Glomerular endothelial cell (primary cell): Measurements from ENCODE around the gene THBS4. TPM values are rescaled to one million over a fixed set of nuclear protein-coding genes. Genes with fewer than 3 reads are reported as not detected.
"Not testable (repeated sequence)": the region's sequence is repeated elsewhere in the genome, so short reads cannot be mapped to it uniquely, and the experiment has no call there.

Experiments
- DNase-seq: peaks from one replicate; pipeline ENCODE4 v3.0.0-alpha.2; 2011; ENCODE audit warnings: low read depth, low spot score; ENCODE audit errors: extremely low read depth
- total RNA-seq: library from RNA; depleted of rRNA; stranded (reverse); fragments of >200 nt; gene quantifications from 2 replicates; pipeline ENCODE4 v1.2.3, GENCODE V29; 2015

THBS4 gene
- total RNA-seq, 1 donor from 2014 or later = 0.18 TPM

DNA sequence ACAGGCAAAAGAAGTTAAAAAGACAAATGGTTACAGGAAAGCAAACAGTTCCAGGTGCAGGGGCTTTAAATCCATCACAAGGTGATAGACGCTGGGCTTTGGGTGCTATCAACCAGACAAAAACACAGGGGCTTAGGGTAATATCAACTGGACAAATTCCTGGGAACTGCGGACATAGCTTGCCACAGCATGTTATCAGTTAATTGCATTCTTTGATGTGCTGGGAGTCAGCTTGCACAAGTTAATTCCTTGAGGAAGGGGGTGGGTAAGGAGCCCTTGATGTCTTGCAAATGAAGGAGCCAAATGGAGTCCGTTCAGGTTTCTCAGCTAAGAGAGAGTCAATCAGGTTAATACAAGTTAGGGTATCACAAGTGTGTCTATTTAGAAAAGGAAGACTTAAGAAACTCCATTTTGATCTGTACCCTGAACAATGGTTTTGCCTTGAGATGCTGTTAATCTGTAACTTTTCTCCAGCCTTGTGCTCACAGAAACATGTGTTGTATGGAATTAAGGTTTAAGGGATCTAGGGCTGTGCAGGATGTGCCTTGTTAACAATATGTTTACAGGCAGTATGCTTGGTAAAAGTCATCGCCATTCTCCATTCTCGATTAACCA lies 76.3 kb downstream of the THBS4 start:
- not testable (repeated sequence) for DNase-seq

DNA sequence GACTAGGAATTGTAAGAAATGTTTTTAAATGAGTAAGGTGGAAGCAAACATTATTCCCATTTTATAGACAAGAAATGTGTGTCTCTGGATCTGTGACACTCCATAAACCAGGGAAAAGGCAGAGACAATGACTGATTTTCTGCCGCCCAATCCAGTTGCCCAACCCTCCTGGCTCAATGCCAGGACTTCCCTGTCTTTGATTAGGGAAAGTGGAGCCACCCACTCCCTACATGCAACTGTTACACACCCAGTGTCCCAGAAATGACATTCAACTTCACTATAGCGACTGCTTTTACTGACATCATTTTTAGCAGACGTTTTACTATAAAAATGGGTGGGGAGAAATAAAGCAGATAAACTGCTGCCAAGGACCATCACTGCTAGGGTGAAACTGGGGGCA lies 79.7 kb downstream of the THBS4 start:
- no peak for DNase-seq

DNA sequence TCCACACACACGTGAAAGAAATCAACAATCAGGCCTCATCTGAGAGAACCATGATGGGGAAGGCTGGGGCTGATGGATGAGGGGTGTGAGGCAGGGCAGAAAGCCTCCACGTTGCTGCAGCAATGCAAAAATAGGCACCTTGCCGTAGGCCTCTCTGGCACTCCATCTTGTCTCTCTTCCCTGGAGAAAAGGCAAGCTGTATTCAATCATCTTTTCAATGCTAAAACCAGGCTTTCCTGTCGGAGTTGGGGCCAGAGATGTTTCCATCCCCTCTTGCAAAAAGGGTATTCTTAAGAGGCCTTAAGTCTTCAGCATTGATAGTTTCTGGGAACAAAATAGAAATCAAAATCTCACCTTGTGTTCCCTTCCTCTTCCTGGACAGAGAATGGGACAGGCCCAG lies 80.9 kb downstream of the THBS4 start:
- DNase-seq = no peak

DNA sequence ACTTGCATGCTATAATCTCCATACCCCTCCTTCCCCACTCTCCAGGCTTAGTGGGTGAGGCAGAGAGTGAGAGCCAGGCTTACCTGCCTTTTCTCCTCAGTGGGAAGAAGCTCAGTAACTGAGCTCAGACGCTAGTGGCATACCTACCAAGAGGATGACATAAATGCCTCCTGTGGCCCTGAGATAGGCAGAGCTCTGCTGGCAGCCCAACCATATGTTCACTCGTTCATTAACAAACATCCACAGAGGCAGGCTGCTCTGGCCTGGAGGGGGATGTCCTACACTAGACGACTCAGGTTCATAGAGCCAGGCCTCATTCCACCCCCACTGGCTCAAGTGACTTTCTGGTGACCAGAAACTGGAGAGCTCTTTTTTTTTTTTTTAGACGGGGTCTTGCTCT lies 81.3 kb downstream of the THBS4 start:
- DNase-seq = no peak

DNA sequence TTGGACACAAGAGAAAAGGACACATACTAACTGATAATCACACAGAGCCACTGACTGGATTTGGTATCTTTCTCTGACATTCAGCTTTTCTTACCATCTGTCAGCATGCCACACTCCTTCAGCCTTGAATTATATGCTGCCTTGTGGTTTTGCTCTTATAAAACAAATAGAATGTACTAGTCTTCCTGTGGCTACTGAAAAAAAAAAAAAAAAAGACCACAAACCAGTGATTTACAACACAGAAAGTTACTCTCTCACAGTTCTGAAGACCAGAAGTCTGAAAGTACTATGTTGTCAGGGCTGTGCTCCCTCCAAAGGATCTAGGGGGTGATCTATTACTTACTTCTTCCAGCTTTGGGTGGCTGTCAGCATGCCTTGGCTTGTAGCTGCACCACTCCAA lies 82.3 kb downstream of the THBS4 start:
- no peak for DNase-seq

DNA sequence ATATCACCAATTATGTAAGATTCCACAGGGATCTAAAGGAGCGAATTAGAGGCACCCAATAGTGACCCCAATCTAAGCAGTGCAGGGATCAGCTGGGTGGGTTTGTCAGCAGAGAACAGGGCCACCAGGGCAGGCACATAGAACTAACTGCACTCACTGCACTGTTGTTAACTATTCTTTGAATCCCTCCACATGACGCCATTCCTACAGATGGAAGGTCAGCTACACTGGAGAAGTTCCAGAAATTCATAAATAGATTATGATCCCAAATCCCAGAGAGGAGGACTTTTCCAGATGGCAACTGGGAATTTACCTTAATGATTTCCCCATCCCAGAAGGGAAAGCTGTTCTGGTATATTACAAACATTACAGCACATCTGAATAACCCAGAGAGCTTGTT lies 84.2 kb downstream of the THBS4 start:
- no peak for DNase-seq

DNA sequence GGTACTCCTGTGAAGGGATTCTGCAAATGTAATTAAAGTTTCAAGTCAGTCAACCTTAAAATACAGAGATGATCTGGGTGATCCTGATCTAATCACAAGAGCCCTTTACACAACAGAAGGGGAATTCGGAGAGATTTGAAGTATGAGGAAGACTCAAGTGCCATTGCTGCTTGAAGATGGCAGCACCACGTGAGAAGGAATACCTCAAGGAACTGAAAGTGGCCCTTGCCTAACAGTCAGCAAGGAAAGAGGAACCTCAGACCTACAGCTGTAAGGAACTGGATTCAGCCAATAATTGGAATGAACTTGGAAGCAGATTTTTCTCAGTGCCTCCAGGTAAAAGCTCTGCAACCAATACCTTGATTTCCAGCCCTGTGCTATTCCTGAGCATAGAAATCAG lies 87.4 kb downstream of the THBS4 start:
- DNase-seq = no peak

DNA sequence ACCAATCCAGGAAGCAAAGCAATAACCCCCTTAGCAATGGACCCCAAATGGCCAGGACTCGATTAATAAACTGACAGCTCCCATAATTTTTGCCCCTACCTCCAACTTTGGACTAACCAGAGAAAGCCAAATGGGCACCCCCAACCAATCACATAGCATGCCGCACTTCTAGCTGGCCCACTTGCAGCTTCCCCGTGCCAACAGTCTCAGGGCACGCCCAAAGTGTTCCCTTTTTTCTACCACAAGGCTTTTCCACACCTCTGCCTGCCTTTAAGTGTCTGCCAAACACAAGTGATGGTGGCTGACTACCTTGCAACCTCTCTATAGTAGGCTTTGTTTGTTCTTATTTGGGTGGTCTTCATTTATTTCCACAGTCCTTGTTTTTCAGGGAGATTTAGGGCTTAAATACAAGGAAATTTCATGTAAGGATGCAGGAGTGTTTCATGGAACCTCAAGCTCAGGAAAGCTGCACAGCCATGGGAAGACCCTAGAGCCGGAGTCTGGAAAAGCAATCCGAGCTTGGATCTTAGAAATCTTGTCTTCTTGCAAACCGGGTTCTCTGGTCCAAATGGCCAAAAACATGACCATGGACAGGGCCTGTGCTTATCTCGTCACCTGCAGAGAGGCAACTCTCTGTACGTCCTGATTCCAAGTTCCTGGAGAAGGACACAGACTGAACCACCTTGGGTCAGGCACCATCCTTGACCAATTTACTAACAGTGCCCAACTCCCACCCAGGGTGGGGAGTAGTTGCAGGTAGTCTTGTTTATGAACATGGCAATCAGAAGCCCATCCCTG lies 89.2 kb downstream of the THBS4 start:
- DNase-seq = no peak

DNA sequence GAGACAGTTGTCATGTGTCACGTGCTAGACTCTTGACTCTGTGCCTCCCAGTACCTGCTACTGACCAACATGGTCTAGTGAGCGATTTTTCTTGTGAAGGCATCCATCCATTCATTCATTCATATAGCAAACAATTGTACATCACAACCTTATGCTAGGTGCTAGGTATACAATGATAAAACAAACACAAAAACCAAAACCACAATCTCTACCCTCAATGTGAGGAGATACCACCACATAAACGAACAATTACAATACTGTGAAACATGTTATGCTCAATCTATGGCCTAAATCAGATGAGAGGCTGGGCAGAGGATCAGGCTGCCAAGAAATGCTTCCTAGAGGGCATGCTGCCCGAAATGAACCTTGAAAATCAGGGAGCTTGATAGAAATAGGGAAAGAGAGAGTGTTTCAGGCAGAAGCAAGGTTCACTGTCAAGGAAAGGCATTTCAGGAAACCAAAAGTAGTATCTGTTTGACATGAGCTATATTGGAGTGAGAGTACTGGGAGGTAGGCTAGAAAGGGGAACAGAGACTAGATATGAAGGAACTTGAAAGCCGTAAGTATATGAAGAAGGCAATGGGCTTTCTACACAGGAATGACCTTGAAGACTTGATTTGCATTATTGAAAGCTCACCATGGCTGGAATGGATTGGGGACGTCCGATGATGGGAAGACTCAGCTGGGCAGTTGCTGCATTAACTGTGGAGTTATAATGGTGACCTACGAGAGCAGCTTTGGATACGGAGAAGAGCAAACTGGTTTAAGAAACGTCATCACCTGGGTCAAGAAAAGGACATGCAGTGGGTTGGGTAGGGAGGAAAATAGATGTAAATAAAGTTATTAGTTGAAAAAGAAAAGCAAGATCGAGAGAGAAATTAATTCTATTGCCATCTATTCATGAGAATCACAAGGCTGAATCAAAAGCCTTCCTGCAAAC lies 90.1 kb downstream of the THBS4 start:
- no peak for DNase-seq

DNA sequence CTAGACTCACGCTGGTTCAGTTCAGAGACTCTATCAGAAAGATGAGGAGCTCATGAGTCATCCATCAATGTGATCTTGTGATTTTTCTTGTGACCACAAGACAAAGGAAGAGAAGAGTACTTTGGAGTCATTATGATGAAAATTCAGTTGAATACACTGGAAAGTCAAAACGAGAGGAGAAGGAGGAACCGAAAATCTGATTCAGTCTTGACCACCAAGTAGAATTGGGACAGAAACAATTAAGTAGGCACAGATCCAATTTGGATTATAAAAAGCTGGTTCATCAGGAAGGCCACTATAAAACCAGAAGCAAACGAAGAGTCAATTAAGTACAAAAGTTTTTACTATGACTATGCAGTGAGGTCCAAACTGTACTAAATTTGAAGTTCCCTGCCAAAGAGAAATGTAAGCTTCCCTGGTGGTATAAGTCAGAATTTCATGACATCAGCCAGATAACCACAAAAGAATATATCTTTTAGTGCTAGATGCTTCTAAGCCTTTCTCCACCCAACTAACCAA lies 90.9 kb downstream of the THBS4 start:
- no peak for DNase-seq

DNA sequence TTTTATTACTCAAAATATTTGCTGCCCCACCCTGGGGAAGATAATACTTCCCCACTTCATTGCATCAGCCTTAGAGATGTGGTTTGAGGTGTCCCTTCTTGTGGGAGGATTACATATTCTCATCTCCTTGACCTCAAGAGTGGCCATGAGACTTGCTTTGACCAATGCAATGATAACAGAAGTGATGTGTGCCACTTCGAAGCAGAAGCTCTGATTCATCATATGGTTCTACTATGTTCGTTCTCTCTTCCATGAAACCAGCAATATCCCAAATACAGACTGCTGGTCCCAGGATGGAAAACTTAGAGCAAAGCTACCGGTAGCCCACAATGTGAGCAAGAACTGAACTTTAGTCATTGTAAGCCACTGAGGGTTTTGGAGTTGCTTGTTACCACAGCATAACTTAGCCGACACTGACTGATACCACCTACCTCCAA lies 92.0 kb downstream of the THBS4 start:
- DNase-seq = no peak

DNA sequence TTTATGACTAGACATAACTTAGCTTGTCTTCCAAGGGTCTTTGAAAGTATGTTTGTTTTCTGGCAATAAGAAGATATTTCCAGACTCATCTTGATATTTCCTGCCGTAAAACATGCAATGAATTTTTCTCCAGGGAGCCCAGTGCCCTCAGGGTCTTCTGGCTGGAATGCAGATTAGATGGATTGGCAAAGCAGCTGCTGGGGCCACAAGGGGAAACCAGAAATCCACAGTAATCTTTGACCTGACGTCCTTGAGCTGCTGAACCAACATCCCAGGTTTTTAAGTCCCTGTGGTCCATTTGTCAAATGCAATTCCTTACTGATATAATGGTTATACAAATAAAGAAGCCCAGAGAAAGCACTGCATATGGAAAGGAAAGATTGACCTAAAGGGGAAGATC lies 93.0 kb downstream of the THBS4 start:
- DNase-seq = no peak

DNA sequence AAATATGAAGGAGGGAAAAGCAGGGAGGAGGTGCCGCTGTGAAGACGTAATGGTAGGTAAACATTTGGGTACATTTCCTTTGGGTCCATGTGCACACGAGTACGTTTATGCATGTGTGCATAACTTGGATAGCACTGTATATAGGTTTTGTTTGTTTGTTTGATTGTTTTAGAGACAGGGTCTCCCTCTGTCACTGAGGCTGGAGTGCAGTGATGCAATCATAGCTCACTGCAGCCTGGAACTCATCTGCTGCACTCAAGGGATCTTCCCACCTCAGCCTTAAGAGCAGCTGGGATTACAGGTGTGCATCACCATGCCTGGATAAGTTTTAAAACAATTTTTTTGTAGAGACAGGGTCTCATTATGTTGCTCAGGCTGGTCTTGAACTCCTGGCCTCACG lies 94.0 kb downstream of the THBS4 start:
- no peak for DNase-seq

Other genes starting within 250 kb of the THBS4 start
- gene MTX3, start 44.1 kb upstream of the THBS4 start, total RNA-seq = 5.0 and 7.8 TPM in 2 replicates
- 11.3 and 13.5 TPM in 2 replicates for gene SERINC5, start 220.7 kb downstream of the THBS4 start, total RNA-seq